ENCODE measurements around the gene RDM1.

DNA sequence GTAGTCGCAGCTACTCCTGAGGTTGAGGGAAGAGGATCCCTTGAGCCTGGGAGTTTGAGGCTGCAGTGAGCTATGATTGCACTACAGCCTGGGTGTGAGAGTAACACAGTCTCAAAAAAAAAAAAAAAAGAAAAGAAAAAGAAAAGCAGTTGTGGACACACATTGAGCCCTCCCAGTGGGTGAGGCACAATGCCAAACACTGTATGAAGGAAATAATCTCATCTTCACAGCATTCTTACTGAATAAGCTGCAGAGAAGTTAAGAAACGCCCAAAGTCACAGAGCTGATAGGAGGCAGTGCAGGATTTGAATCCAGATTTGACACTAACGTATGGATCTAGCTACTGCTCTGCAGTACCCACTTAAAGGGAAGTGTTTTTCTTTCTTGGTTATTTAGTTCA is 18.8 kb upstream of the RDM1 start:
- TF ChIP-seq, protein P1, sequence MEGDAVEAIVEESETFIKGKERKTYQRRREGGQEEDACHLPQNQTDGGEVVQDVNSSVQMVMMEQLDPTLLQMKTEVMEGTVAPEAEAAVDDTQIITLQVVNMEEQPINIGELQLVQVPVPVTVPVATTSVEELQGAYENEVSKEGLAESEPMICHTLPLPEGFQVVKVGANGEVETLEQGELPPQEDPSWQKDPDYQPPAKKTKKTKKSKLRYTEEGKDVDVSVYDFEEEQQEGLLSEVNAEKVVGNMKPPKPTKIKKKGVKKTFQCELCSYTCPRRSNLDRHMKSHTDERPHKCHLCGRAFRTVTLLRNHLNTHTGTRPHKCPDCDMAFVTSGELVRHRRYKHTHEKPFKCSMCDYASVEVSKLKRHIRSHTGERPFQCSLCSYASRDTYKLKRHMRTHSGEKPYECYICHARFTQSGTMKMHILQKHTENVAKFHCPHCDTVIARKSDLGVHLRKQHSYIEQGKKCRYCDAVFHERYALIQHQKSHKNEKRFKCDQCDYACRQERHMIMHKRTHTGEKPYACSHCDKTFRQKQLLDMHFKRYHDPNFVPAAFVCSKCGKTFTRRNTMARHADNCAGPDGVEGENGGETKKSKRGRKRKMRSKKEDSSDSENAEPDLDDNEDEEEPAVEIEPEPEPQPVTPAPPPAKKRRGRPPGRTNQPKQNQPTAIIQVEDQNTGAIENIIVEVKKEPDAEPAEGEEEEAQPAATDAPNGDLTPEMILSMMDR (IDR thresholded peaks at IDR 0.05) = no peak
- TF ChIP-seq EP300 (IDR thresholded peaks at IDR 0.05) (no peak), POLR2A (IDR thresholded peaks at IDR 0.05) (no peak), POLR2AphosphoS5 (IDR thresholded peaks at IDR 0.05) (no peak)

Data from suprapubic skin (tissue), 4 donors.